HG02852 (cell line): ENCODE results near the gene POLA2.
"Not testable (repeated sequence)": the region's sequence is repeated elsewhere in the genome, so short reads cannot be mapped to it uniquely, and the experiment has no call there.

ENCODE experiments used
- ATAC-seq: cut with Tn5 transposase; IDR thresholded peaks from one replicate; pipeline ENCODE4 v1.9.1; 2021; ENCODE audit warnings: mild to moderate bottlenecking, moderate library complexity; ENCODE audit not compliant: unreplicated experiment

The POLA2 gene

DNA sequence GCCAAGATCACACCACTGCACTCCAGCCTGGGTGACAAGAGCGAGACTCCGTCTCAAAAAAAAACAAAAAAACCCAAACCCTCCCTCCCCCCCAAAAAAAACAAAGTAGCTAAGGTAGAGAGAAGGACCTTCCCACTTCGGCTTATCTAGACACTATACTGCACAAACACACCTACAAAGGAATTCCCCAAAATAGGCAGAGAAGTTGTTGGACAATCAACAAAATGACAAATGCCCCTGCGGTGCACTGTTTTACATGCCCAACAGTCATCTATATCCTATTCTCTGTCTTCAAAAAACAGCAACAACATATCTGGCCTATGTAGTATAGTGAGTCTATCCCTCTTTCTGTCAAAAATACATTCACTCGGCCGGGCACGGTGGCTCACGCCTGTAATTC lies 65.3 kb downstream of the POLA2 start:
- no peak for ATAC-seq

DNA sequence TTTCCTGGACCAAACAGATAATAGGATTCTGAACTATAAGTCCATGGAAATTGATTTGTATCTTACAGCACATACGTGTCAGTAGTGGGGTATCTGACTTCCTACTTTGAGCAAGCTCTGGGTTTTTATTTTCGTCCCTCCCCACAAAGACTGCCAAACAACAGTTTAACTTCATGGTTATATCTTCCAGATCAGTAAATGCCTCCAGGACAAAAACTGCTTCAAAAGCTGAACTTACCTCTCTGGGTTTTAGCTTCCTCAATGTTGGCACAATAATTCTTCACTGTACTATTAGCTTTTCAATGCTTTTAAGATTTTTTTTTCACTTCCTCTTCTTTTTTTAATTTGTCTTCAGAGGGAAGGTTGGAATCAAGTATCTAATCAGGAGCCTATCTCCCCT lies 67.7 kb downstream of the POLA2 start:
- ATAC-seq, result no peak

DNA sequence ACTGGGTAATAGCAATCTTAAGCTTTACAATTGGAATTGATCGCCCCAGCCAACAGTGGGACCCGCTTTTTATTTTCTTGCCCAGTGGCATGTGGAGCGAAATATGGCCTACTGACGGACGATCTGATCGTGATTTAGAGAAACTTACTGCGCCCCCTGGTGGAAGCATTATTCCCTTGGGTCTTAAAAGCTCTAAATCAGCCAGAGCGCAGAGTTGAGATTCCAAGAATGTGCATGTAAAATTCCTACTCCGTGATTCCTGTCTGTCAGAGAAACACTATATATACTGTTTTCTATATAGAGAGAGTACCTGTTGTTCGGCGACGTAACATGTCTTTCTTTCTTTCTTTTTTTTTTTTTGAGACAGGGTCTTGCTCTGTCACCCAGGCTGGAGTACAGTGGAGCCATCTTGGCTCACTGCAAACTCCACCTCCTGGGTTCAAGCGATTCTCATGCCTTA lies 68.2 kb downstream of the POLA2 start:
- no peak for ATAC-seq

DNA sequence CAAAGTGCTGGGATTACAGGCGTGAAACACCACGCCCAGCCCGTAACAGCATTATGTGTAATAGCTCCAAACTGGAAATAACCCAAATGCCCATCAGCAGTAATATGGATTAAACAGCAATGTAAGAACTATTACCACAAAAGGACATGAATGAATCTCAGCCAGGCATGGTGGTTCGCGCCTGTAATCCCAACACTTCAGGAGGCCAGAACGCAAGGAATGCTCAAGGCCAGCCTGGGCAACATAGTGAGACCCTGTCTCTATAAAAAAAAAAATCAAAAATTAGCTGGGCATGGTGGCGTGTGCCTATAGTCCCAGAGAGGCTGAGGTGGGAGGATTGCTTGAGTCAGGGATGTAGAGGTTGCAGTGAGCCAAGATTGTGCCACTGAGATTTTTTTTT lies 68.8 kb downstream of the POLA2 start:
- no peak for ATAC-seq

DNA sequence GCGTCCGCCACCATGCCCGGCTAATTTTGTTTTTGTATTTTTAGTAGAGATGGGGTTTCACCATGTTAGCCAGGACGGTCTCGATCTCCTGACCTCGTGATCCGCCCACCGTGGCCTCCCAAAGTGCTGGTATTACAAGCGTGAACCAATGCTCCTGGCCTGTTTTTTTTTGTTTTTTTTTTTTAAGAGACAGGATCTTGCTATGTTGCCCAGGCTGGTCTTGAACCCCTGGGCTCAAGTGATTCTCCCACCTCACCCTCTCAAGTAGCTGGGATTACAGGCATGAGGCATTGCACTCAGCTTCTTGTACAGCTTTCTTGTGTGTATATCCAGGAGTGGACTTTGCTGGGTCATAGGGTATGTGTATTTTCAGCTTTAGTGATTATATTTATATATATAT lies 70.8 kb downstream of the POLA2 start:
- ATAC-seq, result not testable (repeated sequence)

DNA sequence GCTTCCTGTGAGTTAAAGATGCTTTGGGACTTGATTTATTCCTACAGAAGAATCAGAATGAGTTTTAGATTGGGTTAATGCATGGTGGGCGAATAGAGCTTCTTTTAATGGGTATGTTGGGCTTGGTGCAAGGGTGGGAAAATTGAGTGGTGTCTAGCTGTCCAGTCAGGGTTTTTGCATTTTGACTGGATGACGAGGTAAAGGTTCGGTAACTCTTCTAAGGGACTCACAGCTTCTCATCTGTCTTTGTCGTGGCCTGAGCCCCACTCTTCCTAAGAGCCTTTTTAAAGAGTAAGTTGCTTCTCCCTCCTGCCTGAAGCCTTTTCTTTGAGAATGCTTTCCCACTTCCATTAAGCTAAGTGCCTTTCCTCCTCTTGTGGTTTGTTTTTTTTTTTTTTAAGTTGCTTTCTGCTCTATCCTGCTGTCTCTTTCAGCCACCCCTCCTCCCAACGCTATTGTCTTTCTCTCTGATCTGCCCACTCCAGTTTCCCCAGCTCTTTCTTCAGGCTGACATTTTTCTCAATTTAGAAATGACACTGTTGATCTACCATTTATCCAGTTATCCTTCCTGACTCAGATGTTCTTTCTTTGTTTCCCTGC lies 73.0 kb downstream of the POLA2 start:
- ATAC-seq, result no peak

DNA sequence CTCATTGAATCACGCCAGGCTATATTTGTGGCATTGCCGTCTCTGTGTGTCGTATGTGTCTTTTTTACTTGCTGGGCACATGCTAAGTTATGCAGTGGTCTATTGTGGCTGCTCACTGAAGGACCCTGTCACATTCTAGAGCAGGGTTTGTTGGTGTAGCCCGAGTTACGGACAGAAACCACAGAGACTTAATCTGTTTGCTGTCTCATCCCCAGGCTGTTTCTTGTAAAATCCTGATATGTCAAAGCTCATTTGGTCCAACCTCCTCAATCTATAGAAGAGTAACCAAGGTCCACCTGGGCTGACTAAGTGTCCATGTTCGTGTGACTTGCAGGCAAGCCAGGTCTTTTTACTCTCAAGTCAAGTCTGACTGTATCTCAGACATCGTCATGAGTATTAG lies 76.9 kb downstream of the POLA2 start:
- ATAC-seq, result no peak

DNA sequence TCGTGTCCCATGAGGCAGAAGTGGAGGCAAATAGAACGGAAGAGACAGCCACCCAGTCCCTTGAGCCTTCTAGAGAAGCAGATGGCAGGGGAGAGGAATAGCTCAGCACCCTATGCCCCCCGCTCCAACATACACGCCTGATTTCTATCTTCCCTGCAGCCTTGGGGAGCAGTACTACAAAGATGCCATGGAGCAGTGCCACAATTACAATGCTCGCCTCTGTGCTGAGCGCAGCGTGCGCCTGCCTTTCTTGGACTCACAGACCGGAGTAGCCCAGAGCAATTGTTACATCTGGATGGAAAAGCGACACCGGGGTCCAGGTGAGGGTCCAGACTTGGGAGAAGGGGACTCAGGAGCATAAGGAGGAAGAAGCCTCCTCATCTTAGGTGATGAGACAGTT lies 78.5 kb downstream of the POLA2 start:
- ATAC-seq, result no peak

DNA sequence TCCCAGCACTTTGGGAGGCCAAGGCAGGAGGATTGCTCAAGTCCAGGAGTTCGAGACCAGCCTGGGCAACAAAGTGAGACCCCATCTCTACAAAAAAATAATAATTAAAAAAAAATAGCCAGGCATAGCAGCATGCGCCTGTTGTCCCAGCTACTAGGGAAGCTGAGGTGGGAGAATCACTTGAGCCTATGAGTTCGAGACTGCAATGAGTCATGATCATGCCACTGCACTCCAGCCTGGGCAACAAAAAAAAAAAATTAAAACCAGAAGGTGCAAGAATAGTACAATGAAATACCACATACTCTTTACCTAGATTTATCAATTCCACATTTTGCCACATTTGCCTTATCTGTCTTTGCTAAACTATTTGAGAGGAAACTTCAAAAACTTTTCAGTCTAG lies 80.1 kb downstream of the POLA2 start:
- ATAC-seq, result no peak
